GM15510 (cell line): Measurements from ENCODE around the gene IL10RA.

Experiments used
- POLR2A ChIP-seq: IDR thresholded peaks from 3 replicates; pipeline ENCODE4 v1.6.1; 2011; ENCODE audit warnings: borderline replicate concordance; ENCODE audit not compliant: insufficient read length; ENCODE audit errors: extremely low read depth

Gene IL10RA

GRCh38 chr11:117997823-117998579 is 11.8 kb downstream of the IL10RA start:
- no peak for TF ChIP-seq POLR2A

GRCh38 chr11:117998664-117999353 is 12.6 kb downstream of the IL10RA start:
- no peak for TF ChIP-seq POLR2A

GRCh38 chr11:117999354-117999993 is 13.3 kb downstream of the IL10RA start:
- no peak for TF ChIP-seq POLR2A

- no peak for TF ChIP-seq POLR2A
Measured at GRCh38 chr11:118000067-118000849, 14.1 kb downstream of the IL10RA start.

- TF ChIP-seq POLR2A = no peak
Measured at GRCh38 chr11:118000850-118001228, 14.6 kb downstream of the IL10RA start.

GRCh38 chr11:118001494-118001971 is 15.3 kb downstream of the IL10RA start:
- TF ChIP-seq POLR2A = no peak

GRCh38 chr11:118002010-118002540 is 15.9 kb downstream of the IL10RA start:
- TF ChIP-seq POLR2A = no peak

- TF ChIP-seq POLR2A = no peak
Measured at GRCh38 chr11:118002541-118003423, 16.6 kb downstream of the IL10RA start.

- TF ChIP-seq POLR2A = no peak
Measured at GRCh38 chr11:118003456-118003855, 17.3 kb downstream of the IL10RA start.

GRCh38 chr11:118004543-118005223 is 18.5 kb downstream of the IL10RA start:
- TF ChIP-seq POLR2A = no peak

GRCh38 chr11:118005224-118006152 is 19.3 kb downstream of the IL10RA start:
- no peak for TF ChIP-seq POLR2A

- no peak for TF ChIP-seq POLR2A
Measured at GRCh38 chr11:118006153-118006534, 19.9 kb downstream of the IL10RA start.

GRCh38 chr11:118007040-118007439 is 20.8 kb downstream of the IL10RA start:
- TF ChIP-seq POLR2A = no peak
